ENCODE data around the gene AGTRAP.

AGTRAP gene

GRCh38 chr1:11735531-11735853 lies 444 bp upstream of the AGTRAP start:
- TF ChIP-seq TAF1 (IDR thresholded peaks at IDR 0.05; ENCODE audit: borderline replicate concordance, insufficient read depth, low read length) (no peak), SIN3A (IDR thresholded peaks at IDR 0.05; ENCODE audit: borderline replicate concordance, insufficient read depth, low read length) (no peak), FOXP2 (optimal IDR thresholded peaks at IDR 0.05; ENCODE audit: borderline replicate concordance, extremely low read depth, extremely low read length, insufficient read depth) (no peak), POLR2AphosphoS5 (IDR thresholded peaks at IDR 0.05; ENCODE audit: low read depth, low read length) (no peak)

DNA sequence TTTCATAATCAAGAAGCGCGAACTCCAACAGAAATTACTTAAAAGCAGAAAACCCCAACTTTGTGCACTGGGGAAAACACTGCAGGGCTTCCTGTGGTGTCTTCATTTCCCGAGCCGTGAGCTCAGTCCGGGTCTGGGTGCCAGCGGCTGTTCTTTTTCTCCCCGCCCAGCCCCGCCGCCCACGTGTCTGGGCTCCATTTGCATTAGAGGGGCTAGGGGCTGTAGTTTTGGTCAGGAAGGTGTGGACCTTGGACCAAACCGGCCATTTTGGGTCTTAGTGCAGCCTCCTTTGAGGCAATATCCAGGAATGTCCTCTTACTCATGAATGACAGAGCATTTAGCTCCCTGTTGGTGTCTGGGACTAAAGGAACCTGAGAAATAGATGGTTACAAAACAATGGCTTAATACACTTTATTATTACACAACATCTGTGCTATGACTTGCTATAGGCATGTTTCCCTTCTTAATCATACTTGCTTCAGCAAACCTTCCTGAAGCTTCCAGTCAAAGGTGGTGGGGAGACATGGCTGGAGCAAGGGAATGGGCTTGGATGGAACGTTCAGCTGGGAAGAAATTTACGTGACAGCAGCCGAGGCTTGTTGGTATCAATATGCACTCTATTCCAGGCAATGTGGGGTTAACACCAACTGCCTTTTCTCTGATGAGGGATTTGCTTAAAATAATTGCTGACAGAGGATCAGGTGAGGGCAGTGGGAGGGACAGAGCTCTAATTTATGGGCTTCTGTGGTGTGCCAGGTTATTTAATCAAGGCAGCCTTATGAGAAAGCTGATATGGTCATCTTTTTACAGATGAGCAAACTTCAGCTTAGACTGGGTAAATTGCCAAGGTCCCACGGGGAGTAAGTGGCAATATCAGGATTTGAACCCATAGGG lies 1.1 kb downstream of the AGTRAP start:
- TF ChIP-seq TAF1 (IDR thresholded peaks at IDR 0.05; ENCODE audit: borderline replicate concordance, insufficient read depth, low read length) (no peak), FOXP2 (optimal IDR thresholded peaks at IDR 0.05; ENCODE audit: borderline replicate concordance, extremely low read depth, extremely low read length, insufficient read depth) (no peak), POLR2AphosphoS5 (IDR thresholded peaks at IDR 0.05; ENCODE audit: low read depth, low read length) (no peak), REST (IDR thresholded peaks at IDR 0.05; ENCODE audit: insufficient read depth in 1 of 2, low read depth in 2 of 2, low read length in 2 of 2) (no peak), SIN3A (IDR thresholded peaks at IDR 0.05; ENCODE audit: borderline replicate concordance, insufficient read depth, low read length) (no peak)

DNA sequence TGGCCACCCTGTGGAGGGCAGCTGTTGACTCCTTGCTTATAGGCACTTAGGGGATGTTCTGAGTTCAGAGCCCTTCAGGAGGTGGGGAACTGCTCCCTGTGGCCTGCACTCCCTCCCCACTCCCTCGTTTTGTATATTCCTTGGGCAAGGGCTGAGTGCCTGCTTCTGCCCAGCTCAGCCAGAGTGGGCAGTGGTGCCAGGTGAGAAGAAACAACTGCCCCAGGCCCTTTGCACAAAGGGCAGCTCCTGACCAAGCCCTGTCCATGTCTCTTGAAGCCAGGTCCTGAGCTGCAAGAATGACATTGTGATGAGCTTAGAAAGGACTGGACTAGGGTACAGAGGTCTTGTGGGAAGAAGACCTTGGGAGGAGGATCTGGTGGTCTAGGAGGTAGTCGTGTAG lies 2.2 kb downstream of the AGTRAP start:
- no peak for TF ChIP-seq FOXP2 (optimal IDR thresholded peaks at IDR 0.05; ENCODE audit: borderline replicate concordance, extremely low read depth, extremely low read length, insufficient read depth)

DNA sequence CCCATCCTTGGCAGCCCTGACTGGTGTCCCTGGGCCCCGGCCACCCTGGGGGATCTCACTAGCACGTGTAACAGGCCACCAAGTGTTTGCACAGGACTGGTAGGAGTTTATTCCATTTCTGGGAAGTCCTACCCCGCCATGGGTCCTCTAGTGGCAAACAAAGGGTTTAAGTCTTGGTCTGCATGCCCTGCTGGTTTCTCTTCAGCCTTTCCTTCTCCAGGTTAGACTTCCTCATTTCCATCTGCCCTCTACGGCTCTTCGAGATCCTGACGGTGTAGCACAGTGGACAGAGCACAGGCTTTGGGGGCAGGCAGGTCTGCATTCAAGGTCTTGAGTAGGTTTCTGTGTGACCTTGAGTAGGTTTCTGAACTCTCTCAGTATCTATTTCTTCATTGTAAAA lies 2.8 kb downstream of the AGTRAP start:
- no peak for TF ChIP-seq REST (IDR thresholded peaks at IDR 0.05; ENCODE audit: insufficient read depth in 1 of 2, low read depth in 2 of 2, low read length in 2 of 2)
- TF ChIP-seq TAF1 (IDR thresholded peaks at IDR 0.05; ENCODE audit: borderline replicate concordance, insufficient read depth, low read length): no peak
- TF ChIP-seq POLR2AphosphoS5 (IDR thresholded peaks at IDR 0.05; ENCODE audit: low read depth, low read length): no peak
- no peak for TF ChIP-seq FOXP2 (optimal IDR thresholded peaks at IDR 0.05; ENCODE audit: borderline replicate concordance, extremely low read depth, extremely low read length, insufficient read depth)
- TF ChIP-seq SIN3A (IDR thresholded peaks at IDR 0.05; ENCODE audit: borderline replicate concordance, insufficient read depth, low read length): no peak

GRCh38 chr1:11740258-11741192 lies 4.6 kb downstream of the AGTRAP start:
- TF ChIP-seq REST (IDR thresholded peaks at IDR 0.05; ENCODE audit: insufficient read depth in 1 of 2, low read depth in 2 of 2, low read length in 2 of 2): no peak
- no peak for TF ChIP-seq FOXP2 (optimal IDR thresholded peaks at IDR 0.05; ENCODE audit: borderline replicate concordance, extremely low read depth, extremely low read length, insufficient read depth)
- TF ChIP-seq POLR2AphosphoS5 (IDR thresholded peaks at IDR 0.05; ENCODE audit: low read depth, low read length): no peak
- no peak for TF ChIP-seq TAF1 (IDR thresholded peaks at IDR 0.05; ENCODE audit: borderline replicate concordance, insufficient read depth, low read length)
- no peak for TF ChIP-seq SIN3A (IDR thresholded peaks at IDR 0.05; ENCODE audit: borderline replicate concordance, insufficient read depth, low read length)

Data from PFSK-1 (cell line).